Measurements from ENCODE around the gene BEND7.

BEND7 gene

DNA sequence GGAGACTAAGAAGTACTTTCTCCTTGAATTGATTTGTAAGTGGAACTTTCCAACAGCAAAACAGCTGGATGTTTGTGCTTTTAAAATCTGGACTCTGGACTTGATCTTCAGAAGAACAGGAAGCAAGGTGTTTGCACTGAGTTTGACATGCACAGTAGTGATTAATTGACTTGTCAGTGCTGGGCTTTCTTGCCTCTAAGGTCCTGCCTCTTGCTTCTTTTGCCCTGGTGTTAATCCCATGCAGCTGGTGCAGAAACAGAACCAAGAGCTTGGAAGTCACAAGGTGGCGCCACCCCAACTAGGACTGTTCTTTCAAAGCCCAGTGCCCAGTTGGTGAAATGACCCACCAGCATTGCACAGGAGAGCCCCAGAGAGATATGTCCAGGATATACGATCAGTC lies 114.0 kb downstream of the BEND7 start:
- Histone ChIP-seq H3K4me3 (ENCODE audit: low read length) (no peak overlapping the region), H3K4me1 (ENCODE audit: control insufficient read depth, low read length) (no peaks in the 10 kb centered on the region), H4K20me1 (ENCODE audit: control insufficient read depth, insufficient read depth, low read depth, low read length) (no peaks in the 10 kb centered on the region), H3K79me2 (ENCODE audit: control insufficient read depth, low read length) (no peaks in the 10 kb centered on the region), H3K36me3 (ENCODE audit: control insufficient read depth, low read length) (no peaks in the 10 kb centered on the region), H3K4me2 (ENCODE audit: low read length) (no peak overlapping the region), H3K27ac (ENCODE audit: low read depth, low read length) (no peak overlapping the region), H3F3A (ENCODE audit: control insufficient read depth, insufficient read depth) (no peaks in the 10 kb centered on the region), H3K27me3 (ENCODE audit: control insufficient read depth, low read length) (peaks cover 5% of the 10 kb centered on the region; the same call in 1 of the 2 replicates), H3K9me3 (ENCODE audit: control insufficient read depth, insufficient read depth, low read length) (no peaks in the 10 kb centered on the region), H3K9me2 (replicated peaks; ENCODE audit: control insufficient read depth, low read length) (no peaks in the 10 kb centered on the region)
- TF ChIP-seq, protein P1, sequence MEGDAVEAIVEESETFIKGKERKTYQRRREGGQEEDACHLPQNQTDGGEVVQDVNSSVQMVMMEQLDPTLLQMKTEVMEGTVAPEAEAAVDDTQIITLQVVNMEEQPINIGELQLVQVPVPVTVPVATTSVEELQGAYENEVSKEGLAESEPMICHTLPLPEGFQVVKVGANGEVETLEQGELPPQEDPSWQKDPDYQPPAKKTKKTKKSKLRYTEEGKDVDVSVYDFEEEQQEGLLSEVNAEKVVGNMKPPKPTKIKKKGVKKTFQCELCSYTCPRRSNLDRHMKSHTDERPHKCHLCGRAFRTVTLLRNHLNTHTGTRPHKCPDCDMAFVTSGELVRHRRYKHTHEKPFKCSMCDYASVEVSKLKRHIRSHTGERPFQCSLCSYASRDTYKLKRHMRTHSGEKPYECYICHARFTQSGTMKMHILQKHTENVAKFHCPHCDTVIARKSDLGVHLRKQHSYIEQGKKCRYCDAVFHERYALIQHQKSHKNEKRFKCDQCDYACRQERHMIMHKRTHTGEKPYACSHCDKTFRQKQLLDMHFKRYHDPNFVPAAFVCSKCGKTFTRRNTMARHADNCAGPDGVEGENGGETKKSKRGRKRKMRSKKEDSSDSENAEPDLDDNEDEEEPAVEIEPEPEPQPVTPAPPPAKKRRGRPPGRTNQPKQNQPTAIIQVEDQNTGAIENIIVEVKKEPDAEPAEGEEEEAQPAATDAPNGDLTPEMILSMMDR (IDR thresholded peaks at IDR 0.05; ENCODE audit: low read depth, low read length, poor library complexity, severe bottlenecking): peak; percentile 50
- TF ChIP-seq EZH2phosphoT487 (IDR thresholded peaks at IDR 0.05; ENCODE audit: borderline replicate concordance, low read length): no peak

DNA sequence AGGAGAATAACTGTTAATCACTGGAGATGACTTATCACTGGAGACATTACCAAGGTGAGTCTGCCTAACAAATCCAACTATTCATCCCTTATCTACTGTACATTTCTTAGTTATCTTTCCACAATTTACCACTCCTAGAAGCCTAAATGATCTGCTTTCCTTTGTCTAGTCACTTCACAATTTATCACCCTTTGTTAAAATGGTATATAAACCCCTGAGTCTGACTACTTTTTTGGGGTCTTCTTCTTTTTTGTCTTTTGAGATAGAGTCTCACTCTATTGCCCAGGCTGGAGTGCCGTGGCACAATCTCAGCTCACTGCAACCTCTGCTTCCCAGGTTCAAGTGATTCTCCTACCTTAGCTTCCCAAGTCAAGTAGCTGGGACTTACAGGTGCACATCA lies 114.7 kb downstream of the BEND7 start:
- Histone ChIP-seq H3F3A (ENCODE audit: control insufficient read depth, insufficient read depth) (no peaks in the 10 kb centered on the region), H3K9me3 (ENCODE audit: control insufficient read depth, insufficient read depth, low read length) (no peaks in the 10 kb centered on the region), H4K20me1 (ENCODE audit: control insufficient read depth, insufficient read depth, low read depth, low read length) (no peaks in the 10 kb centered on the region), H3K4me3 (ENCODE audit: low read length) (no peak overlapping the region), H3K9me2 (replicated peaks; ENCODE audit: control insufficient read depth, low read length) (no peaks in the 10 kb centered on the region), H3K4me2 (ENCODE audit: low read length) (no peak overlapping the region), H3K4me1 (ENCODE audit: control insufficient read depth, low read length) (no peaks in the 10 kb centered on the region), H3K27ac (ENCODE audit: low read depth, low read length) (no peak overlapping the region), H3K79me2 (ENCODE audit: control insufficient read depth, low read length) (no peaks in the 10 kb centered on the region), H3K36me3 (ENCODE audit: control insufficient read depth, low read length) (no peaks in the 10 kb centered on the region), H3K27me3 (ENCODE audit: control insufficient read depth, low read length) (peaks cover 5% of the 10 kb centered on the region; the same call in 1 of the 2 replicates)
- TF ChIP-seq EZH2phosphoT487 (IDR thresholded peaks at IDR 0.05; ENCODE audit: borderline replicate concordance, low read length): no peak
- TF ChIP-seq, protein P1 (IDR thresholded peaks at IDR 0.05; ENCODE audit: low read depth, low read length, poor library complexity, severe bottlenecking): no peak

DNA sequence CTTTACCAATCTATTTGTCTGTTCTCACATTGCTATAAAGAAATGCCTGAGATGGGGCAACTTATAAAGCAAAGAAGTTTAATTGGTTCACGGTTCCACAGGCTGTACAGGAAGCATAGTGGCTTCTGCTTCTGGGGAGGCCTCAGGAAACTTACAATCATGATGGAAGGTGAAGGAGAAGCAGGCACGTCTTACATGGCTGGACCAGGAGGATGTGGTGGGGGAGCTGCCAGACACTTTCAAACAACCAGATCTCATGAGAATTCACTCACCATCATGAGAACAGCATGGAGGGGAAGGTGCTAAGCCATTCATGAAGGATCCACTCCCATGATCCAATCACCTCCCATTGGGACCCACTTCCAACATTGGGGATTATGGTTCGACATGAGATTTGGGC lies 115.9 kb downstream of the BEND7 start:
- peaks cover 5% of the 10 kb centered on the region; the same call in 1 of the 2 replicates for H3K27me3 ChIP-seq (ENCODE audit: control insufficient read depth, low read length)
- H3K4me2 ChIP-seq (ENCODE audit: low read length): no peak overlapping the region
- no peaks in the 10 kb centered on the region for H3F3A ChIP-seq (ENCODE audit: control insufficient read depth, insufficient read depth)
- no peaks in the 10 kb centered on the region for H3K9me3 ChIP-seq (ENCODE audit: control insufficient read depth, insufficient read depth, low read length)
- H3K36me3 ChIP-seq (ENCODE audit: control insufficient read depth, low read length): no peaks in the 10 kb centered on the region
- H3K27ac ChIP-seq (ENCODE audit: low read depth, low read length): no peak overlapping the region
- H3K79me2 ChIP-seq (ENCODE audit: control insufficient read depth, low read length): no peaks in the 10 kb centered on the region
- H4K20me1 ChIP-seq (ENCODE audit: control insufficient read depth, insufficient read depth, low read depth, low read length): no peaks in the 10 kb centered on the region
- no peaks in the 10 kb centered on the region for H3K9me2 ChIP-seq (replicated peaks; ENCODE audit: control insufficient read depth, low read length)
- no peak overlapping the region for H3K4me3 ChIP-seq (ENCODE audit: low read length)
- no peak for TF ChIP-seq EZH2phosphoT487 (IDR thresholded peaks at IDR 0.05; ENCODE audit: borderline replicate concordance, low read length)
- H3K4me1 ChIP-seq (ENCODE audit: control insufficient read depth, low read length): no peaks in the 10 kb centered on the region

DNA sequence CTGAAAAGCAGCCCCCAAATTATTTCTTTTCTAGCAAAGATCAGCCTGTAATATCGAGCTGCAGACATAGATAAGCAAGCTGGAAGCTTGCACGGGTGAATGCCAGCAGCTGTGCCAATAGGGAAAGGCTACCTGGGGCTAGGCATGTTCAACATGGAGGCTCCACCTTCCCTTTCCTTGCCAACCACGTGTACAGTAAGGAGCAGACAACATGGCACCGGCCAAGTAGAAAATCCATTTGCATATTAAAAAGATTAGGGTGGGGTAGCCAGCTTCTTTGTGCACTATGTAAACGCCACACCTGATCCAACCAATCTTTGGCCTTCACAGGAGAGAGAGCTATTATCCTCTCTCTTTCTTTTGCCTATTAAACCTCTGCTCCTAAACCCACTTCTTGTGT lies 124.0 kb downstream of the BEND7 start:
- Histone ChIP-seq H3K4me2 (ENCODE audit: low read length) (no peak overlapping the region), H3F3A (ENCODE audit: control insufficient read depth, insufficient read depth) (no peaks in the 10 kb centered on the region), H3K79me2 (ENCODE audit: control insufficient read depth, low read length) (no peaks in the 10 kb centered on the region), H4K20me1 (ENCODE audit: control insufficient read depth, insufficient read depth, low read depth, low read length) (no peaks in the 10 kb centered on the region), H3K36me3 (ENCODE audit: control insufficient read depth, low read length) (no peaks in the 10 kb centered on the region), H3K4me3 (ENCODE audit: low read length) (no peak overlapping the region), H3K27ac (ENCODE audit: low read depth, low read length) (no peak overlapping the region), H3K27me3 (ENCODE audit: control insufficient read depth, low read length) (no peaks in the 10 kb centered on the region), H3K4me1 (ENCODE audit: control insufficient read depth, low read length) (no peaks in the 10 kb centered on the region), H3K9me3 (ENCODE audit: control insufficient read depth, insufficient read depth, low read length) (no peaks in the 10 kb centered on the region), H3K9me2 (replicated peaks; ENCODE audit: control insufficient read depth, low read length) (no peaks in the 10 kb centered on the region)
- TF ChIP-seq, protein P1 (IDR thresholded peaks at IDR 0.05; ENCODE audit: low read depth, low read length, poor library complexity, severe bottlenecking): no peak
- TF ChIP-seq EZH2phosphoT487 (IDR thresholded peaks at IDR 0.05; ENCODE audit: borderline replicate concordance, low read length): no peak
